GM12878 (cell line): ENCODE data around the gene ESYT2. TPM values are rescaled to one million over a fixed set of nuclear protein-coding genes. Genes with fewer than 3 reads are reported as not detected.

Source experiments
- ATAC-seq: fragments of 200-7000 bp; cut with Tn5 transposase; 3 replicates; pipeline ENCODE4 v1.9.1; 2020; ENCODE audit warnings: mild to moderate bottlenecking, moderate library complexity
- BruUV-seq: library from RNA; stranded (reverse); fragments of 400-500 nt; replicated peaks from 2 replicates; lab custom pipeline; 2021; lab: Mats Ljungman, UMichigan
- CTCF ChIA-PET: fragments of 300-600 bp; sonication (Branson Sonifier 250); formaldehyde crosslinking; extraction: SDS; loops from one replicate; lab custom pipeline; 2021; ENCODE audit warnings: inconsistent platforms; lab: Yijun Ruan, JAX
- POLR2A ChIA-PET: fragments of 350-600 bp; formaldehyde crosslinking; extraction: SDS; loops from one replicate; lab custom pipeline; 2021; ENCODE audit warnings: inconsistent platforms; lab: Charles Lee
- RAD21 ChIA-PET: fragments of 300-600 bp; sonication (Branson Sonifier 250); formaldehyde crosslinking; loops from one replicate; lab custom pipeline; 2023; ENCODE audit warnings: antibody characterized with exemption; ENCODE audit not compliant: unreplicated experiment; lab: Charles Lee
- SMC1A ChIA-PET: fragments of 300-600 bp; sonication (Branson Sonifier 250); formaldehyde crosslinking; loops from one replicate; lab custom pipeline; 2023; ENCODE audit not compliant: unreplicated experiment, uncharacterized antibody; lab: Charles Lee
- DNase-seq: peaks from one replicate; pipeline ENCODE4 v3.0.0-alpha.2; 2011; ENCODE audit warnings: low read depth, low spot score
- FAIRE-seq: peaks from 3 replicates; lab custom pipeline; 2011; peaks lifted over from hg19 to GRCh38; lab: Jason Lieb, UNC
- H2AFZ ChIP-seq: 2 replicates; pipeline ENCODE4 v1.6.0; 2011; ENCODE audit warnings: low read depth, low read length, control low read depth; ENCODE audit not compliant: control insufficient read depth
- H3K27ac ChIP-seq: 2 replicates; pipeline ENCODE4 v1.5.1; 2011; ENCODE audit warnings: control low read depth; ENCODE audit not compliant: control insufficient read depth, insufficient read depth
- H3K27me3 ChIP-seq, 2 experiments: replicated peaks in 1 of 2; 2 replicates each; pipeline versions ENCODE4 v1.6.0 to v1.6.1; 2011; ENCODE audit warnings: low read length in 1 of 2; ENCODE audit not compliant: control insufficient read depth in 2 of 2, insufficient read depth in 2 of 2
- H3K36me3 ChIP-seq, 2 experiments: 2 replicates each; pipeline ENCODE4 v1.5.1; 2011; ENCODE audit warnings: low read length in 1 of 2; ENCODE audit not compliant: control insufficient read depth in 2 of 2, insufficient read depth in 2 of 2
- H3K4me1 ChIP-seq: 2 replicates; pipeline ENCODE4 v1.6.1; 2011; ENCODE audit warnings: mild to moderate bottlenecking, low read length, moderate library complexity, mixed read lengths; ENCODE audit not compliant: control insufficient read depth, insufficient read depth
- H3K4me2 ChIP-seq: 2 replicates; pipeline ENCODE4 v1.6.0; 2011; ENCODE audit warnings: control low read depth; ENCODE audit not compliant: control insufficient read depth, insufficient read depth
- H3K4me3 ChIP-seq: fragments of 200-600 bp; sonication (generic); 2 replicates; pipeline ENCODE4 v1.5.1; 2016
- H3K79me2 ChIP-seq: 2 replicates; pipeline ENCODE4 v1.6.0; 2011; ENCODE audit warnings: low read length; ENCODE audit not compliant: control insufficient read depth, insufficient read depth
- H3K9ac ChIP-seq: 2 replicates; pipeline ENCODE4 v1.8.0; 2011; ENCODE audit warnings: low read length, control low read depth, mixed read lengths; ENCODE audit not compliant: control insufficient read depth, insufficient read depth
- H3K9me3 ChIP-seq: replicated peaks from 3 replicates; pipeline ENCODE4 v1.5.1; 2011; ENCODE audit warnings: mild to moderate bottlenecking, low read length; ENCODE audit not compliant: control insufficient read depth, insufficient read depth
- H4K20me1 ChIP-seq: 2 replicates; pipeline ENCODE4 v1.6.0; 2011; ENCODE audit not compliant: control insufficient read depth, insufficient read depth
- ATF2 ChIP-seq: IDR thresholded peaks from 2 replicates; pipeline ENCODE4 v1.6.1; 2012; ENCODE audit warnings: low read length, inconsistent platforms
- BMI1 ChIP-seq: fragments of 450-650 bp; IDR thresholded peaks from 2 replicates; pipeline ENCODE4 v1.6.1; 2016; ENCODE audit warnings: mild to moderate bottlenecking, moderate library complexity, borderline replicate concordance
- CHD4 ChIP-seq: fragments of 200-600 bp; sonication (generic); IDR thresholded peaks from 2 replicates; pipeline ENCODE4 v1.6.1; 2016; ENCODE audit warnings: mild to moderate bottlenecking
- CTCF ChIP-seq, 3 experiments: IDR thresholded peaks in 2 of 3; conservative IDR thresholded peaks in 1 of 3; 2 replicates each; pipeline ENCODE4 v1.5.1; 2011; ENCODE audit warnings: low read depth in 3 of 3, low read length in 3 of 3, mild to moderate bottlenecking in 3 of 3, control low read depth in 2 of 3, moderate library complexity in 2 of 3, inconsistent platforms in 1 of 3, mixed read lengths in 1 of 3; ENCODE audit not compliant: control insufficient read depth in 2 of 3, insufficient read depth in 1 of 3; ENCODE audit errors: extremely low read depth in 1 of 3
- EGR1 ChIP-seq, 2 experiments: IDR thresholded peaks; 1 replicate in 1 of 2; 2 replicates in 1 of 2; pipeline ENCODE4 v1.6.1; 2011 to 2012; ENCODE audit warnings: low read depth in 2 of 2, low read length in 2 of 2, borderline replicate concordance in 1 of 2, mild to moderate bottlenecking in 1 of 2, moderate library complexity in 1 of 2
- HDAC6 ChIP-seq: fragments of 200-600 bp; sonication (generic); IDR thresholded peaks from one replicate; pipeline ENCODE4 v1.8.0; 2017; ENCODE audit warnings: antibody characterized with exemption; ENCODE audit not compliant: unreplicated experiment
- MXI1 ChIP-seq: fragments of 150-350 bp; IDR thresholded peaks from 2 replicates; pipeline ENCODE4 v1.6.1; 2011; ENCODE audit warnings: low read depth, mild to moderate bottlenecking, inconsistent platforms, low read length, improper control_type of control experiment
- NFYA ChIP-seq: IDR thresholded peaks from 2 replicates; pipeline ENCODE4 v1.6.1; 2011; ENCODE audit warnings: low read depth, mild to moderate bottlenecking, low read length, improper control_type of control experiment, borderline replicate concordance
- POLR2AphosphoS5 ChIP-seq: IDR thresholded peaks from 2 replicates; pipeline ENCODE4 v1.6.1; 2011; ENCODE audit warnings: mild to moderate bottlenecking, low read length, inconsistent platforms
- RB1 ChIP-seq: fragments of 450-650 bp; formaldehyde crosslinking; IDR thresholded peaks from 2 replicates; pipeline ENCODE4 v1.6.1; 2017; ENCODE audit warnings: mild to moderate bottlenecking, borderline replicate concordance
- RUNX3 ChIP-seq: IDR thresholded peaks from 2 replicates; pipeline ENCODE4 v1.6.1; 2012; ENCODE audit warnings: low read length, inconsistent platforms
- SIN3A ChIP-seq: IDR thresholded peaks from 2 replicates; pipeline ENCODE4 v1.6.1; 2012; ENCODE audit warnings: low read depth, low read length, improper control_type of control experiment
- TBL1XR1 ChIP-seq: IDR thresholded peaks from 2 replicates; pipeline ENCODE4 v1.6.1; 2012; ENCODE audit warnings: low read depth, low read length, improper control_type of control experiment
- TCF7 ChIP-seq: IDR thresholded peaks from 2 replicates; pipeline ENCODE4 v1.6.1; 2014; ENCODE audit warnings: antibody characterized with exemption, borderline replicate concordance
- WGBS: methylation state at CpG from one replicate; pipeline ENCODE4 v1.1.6; 2016; ENCODE audit warnings: low lambda C conversion rate; ENCODE audit not compliant: insufficient replicate concordance, insufficient coverage; ENCODE audit errors: missing lambda C conversion rate; 5-methylcytosine and 5-hydroxymethylcytosine counted together
- in situ Hi-C: fragments of 300-500 bp; cut with MboI; formaldehyde crosslinking; loops from 9 replicates; pipeline ENCODE4 v1.14.3; 2018; ENCODE audit warnings: mixed read lengths
- intact Hi-C: fragments of 100-400 bp; cut with micrococcal nuclease; formaldehyde crosslinking; loops from one replicate; pipeline ENCODE4 v1.14.2; 2022; ENCODE audit not compliant: unreplicated experiment
- polyA plus RNA-seq, 11 experiments: library from polyadenylated mRNA; depleted of rRNA in 4 of 11; unstranded in 6 of 11; stranded (reverse) in 5 of 11; fragments of >200 nt; fragmentation: Nextera tagmentation in 4 of 11; fragmentation: Illumina TruSeq in 1 of 11; extraction: Ambion mirVana in 4 of 11; extraction: Trizol in 1 of 11; gene quantifications; 1 replicate in 1 of 11; 2 replicates in 10 of 11; pipeline versions ENCODE4 v1.2.1 to v1.2.3, GENCODE V29; 2011 to 2016; ENCODE audit warnings: inconsistent platforms in 2 of 11, missing spikeins in 2 of 11, low read depth in 1 of 11
- total RNA-seq, 4 experiments: library from RNA; depleted of rRNA in 3 of 4; stranded (reverse); fragments of >200 nt in 3 of 4; fragmentation: Illumina TruSeq in 1 of 4; extraction: Trizol in 1 of 4; gene quantifications; 2 replicates each; pipeline versions ENCODE4 v1.2.1 to v1.2.3, GENCODE V29; 2013 to 2021

ESYT2 gene
- total and polyA plus RNA-seq, 10 of the 15 experiments (the other 5 are each of a cell fraction or from before 2014, with no cell fraction given) = 1.9 to 44.6 (median 21.4) TPM

- H3K36me3 ChIP-seq = no peaks in the 10 kb centered on the region
- in situ Hi-C loops = no loop called here
- 0 out of 2 replicates have a peak overlapping the region, but pooled peaks have one; percentile 18 for H3K4me2 ChIP-seq
- FAIRE-seq (no peak), DNase-seq (no peak)
- H3K4me3 ChIP-seq = no peak overlapping the region
- RAD21 ChIA-PET = interaction anchor here (1.3 kb wide), 2 partner anchors 56 to 111 kb away, joined by 3 read pairs; no protein-coding TSS in a partner anchor
- peaks cover 8% of the 10 kb centered on the region for H3K4me1 ChIP-seq
- H4K20me1 ChIP-seq = no peaks in the 10 kb centered on the region
- no peak overlapping the region for H2AFZ ChIP-seq
- TF ChIP-seq RUNX3 (peak; percentile 40; the same call in 1 of the 2 replicates), EGR1 (IDR thresholded peaks at IDR 0.05; ENCODE audit: borderline replicate concordance in 1 of 2, low read depth in 2 of 2, low read length in 2 of 2) (peak in 1 of 2 experiments; percentile 38; a peak in 1 of 3 replicates), MXI1 (peak; percentile 28; the same call in 1 of the 2 replicates), NFYA (no peak), SIN3A (no peak)
- TF ChIP-seq, all 136 proteins: peak for 3
- no peak overlapping the region for H3K27ac ChIP-seq
- no peaks in the 10 kb centered on the region for H3K27me3 ChIP-seq
- no peaks in the 10 kb centered on the region; the same call in 1 of the 2 replicates for H3K79me2 ChIP-seq
- 63% methylated on average over 7 of the region's 7 CpGs for WGBS
- intact Hi-C loops = no loop called here
- SMC1A ChIA-PET = no interaction called here
- CTCF ChIA-PET = interaction anchor here (0.6 kb wide), 1 partner anchor 861 kb away, joined by 3 read pairs; no protein-coding TSS in a partner anchor
- no peaks in the 10 kb centered on the region for H3K9me3 ChIP-seq
- H3K9ac ChIP-seq = no peak overlapping the region
- POLR2A ChIA-PET = no interaction called here
- ATAC-seq = no peak
- no TSS peak for BruUV-seq
These were observed 36.2 kb upstream of the ESYT2 start for GRCh38 chr7:158865462-158865922.

GRCh38 chr7:158864833-158865232 lies 35.5 kb upstream of the ESYT2 start:
- 92% methylated on average over 7 of the region's 7 CpGs for WGBS
- no peak overlapping the region for H3K27ac ChIP-seq
- TF ChIP-seq CTCF (IDR thresholded peaks at IDR 0.05 in 2 of 3, conservative IDR thresholded peaks at IDR 0.05 in 1 of 3; ENCODE audit: control insufficient read depth in 2 of 3, extremely low read depth in 1 of 3, insufficient read depth in 1 of 3, low read depth in 3 of 3, low read length in 3 of 3) = no peak
- no peak for TF ChIP-seq TCF7
- no peak for TF ChIP-seq HDAC6
- no peak for TF ChIP-seq POLR2AphosphoS5
- no peak for TF ChIP-seq TBL1XR1
- TF ChIP-seq RB1 = no peak
- no peak for TF ChIP-seq BMI1
- no peak for TF ChIP-seq CHD4
- no peak for TF ChIP-seq ATF2

More at GRCh38 chr7:158864833-158865232, 35.5 kb upstream of the ESYT2 start:
- no peaks in the 10 kb centered on the region for H3K9me3 ChIP-seq
- CTCF ChIA-PET = interaction anchor here (1.8 kb wide), 1 partner anchor 112 kb away, joined by 11 read pairs; no protein-coding TSS in a partner anchor
- SMC1A ChIA-PET = interaction anchor here (2.0 to 2.4 kb wide), 2 partner anchors 46 to 112 kb away, joined by 7 read pairs; no protein-coding TSS in a partner anchor
- no peaks in the 10 kb centered on the region for H3K36me3 ChIP-seq
- no peak overlapping the region for H3K4me2 ChIP-seq
- no peaks in the 10 kb centered on the region for H3K27me3 ChIP-seq
- no TSS peak for BruUV-seq
- no peak for ATAC-seq
- in situ Hi-C loops (no loop called here), intact Hi-C loops (no loop called here)
- peaks cover 8% of the 10 kb centered on the region for H3K4me1 ChIP-seq
- no peak overlapping the region for H2AFZ ChIP-seq
- H3K79me2 ChIP-seq = no peaks in the 10 kb centered on the region; the same call in 1 of the 2 replicates
- H3K4me3 ChIP-seq = no peak overlapping the region
- no peaks in the 10 kb centered on the region for H4K20me1 ChIP-seq
- no peak for DNase-seq
- RAD21 ChIA-PET = interaction anchor here (1.3 to 2.4 kb wide), 4 partner anchors 40 to 112 kb away, joined by 3 to 32 read pairs (median 9); no protein-coding TSS in a partner anchor
- H3K9ac ChIP-seq = no peak overlapping the region
- FAIRE-seq = no peak
- POLR2A ChIA-PET = interaction anchor here (1.5 to 2.0 kb wide), 4 partner anchors 35 to 160 kb away, joined by 4 to 13 read pairs (median 5); partner anchors contain the start of genes ESYT2 and NCAPG2
